ENCODE data around the gene ZNF17.

DNA sequence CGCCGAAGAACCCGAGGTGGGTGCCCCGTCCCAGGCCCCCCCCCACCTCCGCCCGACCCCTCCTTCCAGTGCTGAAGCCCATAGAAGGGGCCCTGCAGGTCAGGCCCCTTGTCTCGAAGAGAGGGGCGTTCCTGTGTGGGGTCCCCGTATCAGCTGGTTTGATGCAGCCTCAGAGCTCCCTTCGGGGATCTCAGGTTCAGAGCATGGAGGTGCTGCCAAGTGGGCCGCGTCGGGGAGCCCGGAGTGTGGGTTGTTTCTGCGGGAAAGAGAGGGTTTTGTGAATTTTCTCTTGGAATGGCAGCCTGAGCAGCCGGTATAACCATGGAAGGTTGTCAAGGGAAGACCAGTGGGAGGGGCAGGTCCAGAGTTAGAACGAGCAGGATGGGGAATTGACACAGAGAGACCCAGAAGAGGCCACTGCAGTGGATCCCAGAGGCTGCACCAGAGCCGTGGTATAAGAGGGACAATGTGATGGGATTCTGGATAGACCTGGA is 47.2 kb upstream of the ZNF17 start:
- TF ChIP-seq POLR2A (IDR thresholded peaks at IDR 0.05) = no peak
- TF ChIP-seq, protein P1, sequence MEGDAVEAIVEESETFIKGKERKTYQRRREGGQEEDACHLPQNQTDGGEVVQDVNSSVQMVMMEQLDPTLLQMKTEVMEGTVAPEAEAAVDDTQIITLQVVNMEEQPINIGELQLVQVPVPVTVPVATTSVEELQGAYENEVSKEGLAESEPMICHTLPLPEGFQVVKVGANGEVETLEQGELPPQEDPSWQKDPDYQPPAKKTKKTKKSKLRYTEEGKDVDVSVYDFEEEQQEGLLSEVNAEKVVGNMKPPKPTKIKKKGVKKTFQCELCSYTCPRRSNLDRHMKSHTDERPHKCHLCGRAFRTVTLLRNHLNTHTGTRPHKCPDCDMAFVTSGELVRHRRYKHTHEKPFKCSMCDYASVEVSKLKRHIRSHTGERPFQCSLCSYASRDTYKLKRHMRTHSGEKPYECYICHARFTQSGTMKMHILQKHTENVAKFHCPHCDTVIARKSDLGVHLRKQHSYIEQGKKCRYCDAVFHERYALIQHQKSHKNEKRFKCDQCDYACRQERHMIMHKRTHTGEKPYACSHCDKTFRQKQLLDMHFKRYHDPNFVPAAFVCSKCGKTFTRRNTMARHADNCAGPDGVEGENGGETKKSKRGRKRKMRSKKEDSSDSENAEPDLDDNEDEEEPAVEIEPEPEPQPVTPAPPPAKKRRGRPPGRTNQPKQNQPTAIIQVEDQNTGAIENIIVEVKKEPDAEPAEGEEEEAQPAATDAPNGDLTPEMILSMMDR (IDR thresholded peaks at IDR 0.05) = no peak
- no peak for TF ChIP-seq POLR2AphosphoS5 (IDR thresholded peaks at IDR 0.05)
